T-helper 2 cell treated with Interferon-gamma antibody and Interleukin-4, amounts not matched to agents 100 ng/mL and 5 ng/mL, for 36 hours (primary cell): ENCODE data around the gene OR10H5. TPM values are rescaled to one million over a fixed set of nuclear protein-coding genes. Genes with fewer than 3 reads are reported as not detected.
"Not testable (repeated sequence)": the region's sequence is repeated elsewhere in the genome, so short reads cannot be mapped to it uniquely, and the experiment has no call there.

ENCODE experiments used
- intact Hi-C: fragments of 100-400 bp; cut with micrococcal nuclease; formaldehyde crosslinking; loops from one replicate; pipeline ENCODE4 v1.15.1; 2023
- total RNA-seq: library from RNA; stranded (reverse); gene quantifications from 2 replicates; pipeline ENCODE4 v1.2.3, GENCODE V29; 2022

The OR10H5 gene
- total RNA-seq, 1 donor from 2014 or later, result not detected

DNA sequence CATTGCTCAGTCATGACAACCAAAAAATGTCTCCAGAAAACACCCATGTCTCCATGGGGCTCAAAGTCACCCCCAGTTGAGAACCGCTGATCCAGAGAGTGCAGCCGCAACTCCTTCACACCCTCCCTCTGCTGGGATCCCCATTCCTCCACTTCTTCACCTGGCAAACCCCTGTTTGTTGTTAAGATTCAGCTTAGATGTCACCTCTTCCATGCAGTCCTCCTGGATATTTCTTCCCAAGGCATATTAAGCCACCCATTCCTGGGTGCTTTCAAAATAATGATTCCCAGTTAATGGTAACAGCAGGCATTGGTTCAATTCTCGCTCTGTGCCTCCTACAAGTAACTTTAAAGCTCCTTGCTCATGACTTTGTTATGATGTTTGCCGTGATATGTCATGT lies 24.0 kb downstream of the OR10H5 start:
- intact Hi-C loops, result no loop called here

DNA sequence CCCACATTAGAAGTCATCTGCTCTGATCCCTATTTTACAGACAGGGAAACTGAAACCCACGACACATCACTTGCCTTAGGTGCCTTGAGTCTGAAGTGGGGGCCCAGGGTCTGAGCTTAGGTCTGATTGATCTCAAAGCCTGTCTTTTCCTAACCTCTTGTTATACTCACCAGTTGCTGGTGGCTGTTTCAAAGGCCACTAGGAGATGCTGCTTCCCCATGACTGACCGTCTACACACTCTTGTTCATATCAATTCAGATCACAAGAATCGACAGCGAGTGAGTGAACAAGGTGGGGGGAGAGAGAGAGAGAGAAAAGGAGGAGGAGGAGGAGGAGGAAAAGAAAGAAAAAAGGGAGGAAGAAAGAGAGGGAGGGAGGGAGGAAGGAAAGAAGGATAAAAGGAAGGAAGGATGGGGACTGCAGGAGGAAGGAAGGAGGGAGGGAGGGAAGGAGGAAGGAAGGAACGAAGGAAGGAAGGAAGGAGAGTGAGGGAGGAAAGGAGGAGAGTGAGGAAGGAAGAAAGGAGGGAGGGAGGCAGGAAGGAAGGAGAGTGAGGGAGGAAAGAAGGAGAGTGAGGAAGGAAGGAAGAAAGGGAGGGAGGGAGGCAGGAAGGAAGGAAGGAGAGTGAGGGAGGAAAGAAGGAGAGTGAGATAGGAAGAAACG lies 24.7 kb downstream of the OR10H5 start:
- intact Hi-C loops, result no loop called here

DNA sequence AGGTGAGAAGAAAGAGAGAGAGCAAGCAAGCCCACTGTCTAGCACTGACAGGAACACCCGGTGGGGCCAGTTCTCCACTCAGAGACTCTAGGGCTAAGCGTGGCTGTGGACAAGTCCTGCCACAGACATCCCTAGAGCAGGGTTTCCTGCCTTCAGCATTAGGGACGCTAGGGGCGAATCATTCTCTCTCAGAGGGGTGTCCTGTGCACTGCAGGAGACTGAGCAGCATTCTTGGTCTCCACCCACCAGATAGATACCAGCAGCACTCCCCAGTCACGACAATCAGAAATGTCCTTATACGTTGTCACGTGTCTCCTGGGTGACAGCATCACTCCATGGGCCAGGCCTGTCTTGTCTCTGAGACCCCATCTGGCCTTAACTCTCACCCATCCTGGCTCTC lies 26.5 kb downstream of the OR10H5 start:
- intact Hi-C loops, result no loop called here

DNA sequence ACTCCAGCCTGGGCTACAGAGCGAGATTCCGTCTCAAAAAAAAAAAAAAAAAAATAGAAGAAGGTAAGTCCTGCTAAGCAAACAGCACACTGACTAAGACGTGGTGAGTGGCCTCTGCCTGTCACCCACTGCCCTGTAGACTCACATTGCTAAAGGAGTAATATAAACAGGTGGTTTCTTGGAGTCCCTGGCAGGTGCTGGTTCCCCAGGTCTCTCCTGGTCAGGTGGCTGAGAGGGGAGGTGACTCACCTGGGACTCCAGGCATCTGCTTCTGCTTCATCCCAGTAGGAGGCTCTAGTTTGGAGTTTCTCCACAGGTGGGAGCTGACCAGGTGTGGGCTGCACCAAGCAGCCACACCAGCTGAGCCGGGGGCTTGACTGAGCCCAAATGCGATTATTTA lies 27.8 kb downstream of the OR10H5 start, which contains the start of gene OR10H1:
TSS of gene OR10H1 (minus strand) at position 359 of the 400 bp plus-strand sequence. CDS start 7,627 bp downstream, outside the sequence.
- intact Hi-C loops, result no loop called here

DNA sequence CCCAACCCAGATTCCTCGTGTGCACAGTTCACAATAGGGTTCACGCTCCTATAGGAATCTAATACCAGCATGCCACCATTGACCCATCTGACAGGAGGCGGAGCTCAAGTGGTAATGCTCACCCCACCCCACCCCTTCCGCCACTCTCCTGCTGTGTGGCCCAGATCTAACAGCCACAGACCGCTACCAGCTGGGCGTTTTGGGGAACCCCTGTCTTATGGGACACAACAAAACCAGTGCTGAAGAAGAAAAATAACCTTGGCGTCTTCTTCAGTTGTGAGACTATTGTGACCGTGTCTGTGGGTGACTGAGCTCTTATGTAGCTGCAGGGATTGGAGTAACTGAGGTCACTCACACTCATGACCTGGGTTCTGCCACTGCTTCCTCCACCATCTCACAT lies 33.2 kb downstream of the OR10H5 start:
- intact Hi-C loops, result no loop called here

DNA sequence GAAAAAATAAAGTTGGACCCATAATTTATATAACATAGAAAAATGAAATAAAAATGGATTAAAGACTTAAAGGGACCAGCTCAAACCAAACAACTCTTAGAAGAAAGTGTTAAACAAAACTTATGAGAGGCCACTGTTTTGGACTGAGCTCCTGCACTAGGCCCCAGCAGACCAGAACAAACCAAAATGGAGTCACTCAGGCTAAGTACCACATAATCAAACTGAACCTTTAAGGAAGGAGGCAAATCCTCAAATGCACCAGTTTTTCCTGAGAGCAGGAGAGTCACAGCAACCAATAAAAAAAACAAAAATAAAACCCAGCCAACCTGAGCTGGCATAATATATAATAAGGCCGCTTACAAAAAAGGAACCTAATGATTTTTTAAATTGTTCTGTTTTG lies 38.3 kb downstream of the OR10H5 start:
- intact Hi-C loops, result no loop called here

DNA sequence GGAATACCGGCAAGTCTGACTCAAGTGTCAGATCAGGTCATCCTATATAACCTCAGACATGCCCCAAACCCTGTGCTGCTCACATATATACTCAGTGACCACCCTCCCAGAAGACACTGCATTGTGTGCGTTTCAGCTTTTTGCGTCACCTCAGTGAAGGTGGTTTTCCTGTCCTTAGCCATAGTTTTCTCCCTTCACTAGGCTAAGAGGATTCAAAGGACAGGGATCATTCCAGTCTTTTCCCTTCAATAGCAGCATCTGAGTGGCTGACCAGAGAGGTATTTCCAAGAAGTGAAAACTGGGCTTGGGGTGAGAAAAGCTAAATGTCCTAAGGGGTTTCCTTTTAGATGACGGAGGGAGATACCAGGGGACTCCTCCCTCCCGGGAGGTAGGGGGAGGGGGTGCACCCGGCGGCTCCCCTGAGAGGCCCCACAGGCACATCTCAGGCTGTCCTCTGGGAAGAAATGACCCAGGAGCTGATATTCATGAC lies 40.7 kb downstream of the OR10H5 start:
- intact Hi-C loops, result no loop called here

DNA sequence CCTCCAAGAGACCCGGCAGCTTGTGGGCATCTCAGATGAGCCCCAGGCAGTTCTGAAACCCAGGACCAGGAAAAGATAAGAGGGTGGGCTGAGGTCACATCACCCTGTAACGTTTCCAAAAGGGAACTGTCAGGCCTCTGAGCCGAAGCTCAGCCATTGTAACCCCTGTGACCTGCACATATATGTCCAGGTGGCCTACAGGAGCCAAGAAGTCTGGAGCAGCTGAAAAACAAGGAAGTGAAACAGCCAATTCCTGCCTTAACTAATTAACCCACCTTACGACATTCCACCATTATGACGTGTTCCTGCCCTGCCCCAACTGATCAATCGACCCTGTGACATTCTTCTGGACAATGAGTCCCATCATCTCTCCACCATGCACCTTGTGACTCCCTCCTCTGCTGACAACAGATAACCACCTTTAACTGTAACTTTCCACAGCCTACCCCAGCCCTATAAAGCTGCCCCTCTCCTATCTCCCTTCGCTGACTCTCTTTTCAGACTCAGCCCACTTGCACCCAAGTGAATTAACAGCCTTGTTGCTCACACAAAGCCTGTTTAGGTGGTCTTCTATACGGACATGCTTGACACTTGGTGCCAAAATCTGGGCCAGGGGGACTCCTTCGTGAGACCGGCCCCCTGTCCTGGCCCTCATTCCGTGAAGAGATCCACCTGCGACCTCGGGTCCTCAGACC lies 41.3 kb downstream of the OR10H5 start:
- intact Hi-C loops, result not testable (repeated sequence)

DNA sequence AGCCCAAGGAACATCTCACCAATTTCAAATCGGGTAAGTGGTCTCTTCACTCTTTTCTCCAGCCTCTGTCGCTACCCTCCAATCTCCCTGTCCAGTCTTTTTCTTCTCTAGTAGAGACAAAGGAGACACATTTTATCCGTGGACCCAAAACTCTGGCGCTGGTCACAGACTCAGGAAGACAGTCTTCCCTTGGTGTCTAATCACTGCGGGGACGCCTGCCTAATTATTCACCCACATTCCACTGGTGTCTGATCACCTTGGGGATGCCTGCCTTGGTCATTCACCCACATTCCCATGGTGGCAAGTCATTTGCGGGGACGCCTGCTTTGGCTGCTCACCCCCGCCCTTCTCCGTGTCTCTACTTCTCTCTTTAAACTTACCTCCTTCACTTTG lies 41.8 kb downstream of the OR10H5 start:
- intact Hi-C loops, result no loop called here

DNA sequence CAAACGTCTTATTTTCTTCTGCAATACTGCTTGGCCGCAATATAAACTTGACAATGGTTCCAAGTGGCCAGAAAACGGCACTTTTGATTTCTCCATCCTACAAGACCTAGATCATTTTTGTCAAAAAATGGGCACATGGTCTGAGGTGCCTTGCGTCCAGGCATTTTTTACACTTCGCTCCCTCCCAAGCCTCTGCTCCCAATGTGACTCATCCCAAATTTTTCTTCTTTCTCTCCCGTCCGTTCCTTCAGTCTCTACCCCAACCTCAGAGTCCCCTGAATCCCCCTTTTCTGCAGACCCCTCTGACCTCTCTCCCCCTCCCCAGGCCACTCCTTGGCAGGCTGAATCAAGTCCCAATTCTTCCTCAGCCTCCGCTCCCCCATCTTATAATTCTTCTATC lies 42.3 kb downstream of the OR10H5 start:
- intact Hi-C loops, result loop anchor here (10.0 kb wide), 1 partner anchor 365 kb away; the partner anchor contains the start of gene RASAL3

DNA sequence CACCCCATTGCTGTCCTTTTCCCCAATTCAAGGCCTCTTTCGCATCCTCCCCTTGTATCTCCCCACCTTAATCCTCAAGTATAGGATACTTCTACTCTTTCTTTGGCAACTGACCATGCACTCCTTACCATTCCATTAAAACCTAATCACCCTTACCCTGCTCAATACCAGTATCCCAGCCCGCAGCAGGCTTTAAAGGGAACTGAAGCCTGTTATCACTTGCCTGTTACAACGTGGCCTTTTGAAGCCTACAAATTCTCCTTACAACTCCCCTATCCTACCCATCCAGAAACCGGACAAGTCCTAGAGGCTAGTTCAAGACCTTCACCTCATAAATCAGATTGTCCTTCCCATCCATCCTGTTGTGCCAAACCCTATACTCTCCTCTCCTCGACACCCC lies 44.2 kb downstream of the OR10H5 start:
- intact Hi-C loops, result loop anchor here (10.0 kb wide), 1 partner anchor 367 kb away; the partner anchor contains the start of gene RASAL3

DNA sequence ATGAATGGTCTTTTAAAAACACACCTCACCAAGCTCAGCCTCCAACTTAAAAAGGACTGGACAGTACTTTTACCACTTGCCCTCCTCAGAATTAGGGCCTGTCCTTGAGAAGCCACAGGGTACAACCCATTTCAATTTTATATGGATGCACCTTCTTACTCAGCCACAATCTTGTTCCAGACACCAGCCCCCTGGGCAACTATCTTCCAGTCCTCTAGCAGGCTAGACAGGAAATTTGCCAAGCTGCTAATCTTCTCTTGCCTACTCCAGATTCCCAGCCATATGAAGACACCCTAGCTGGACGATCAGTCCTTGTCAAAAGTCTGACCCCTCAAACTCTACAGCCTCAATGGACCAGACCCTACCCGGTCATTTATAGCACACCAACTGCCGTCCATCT lies 46.8 kb downstream of the OR10H5 start:
- intact Hi-C loops, result loop anchor here (10.0 kb wide), 1 partner anchor 369 kb away; the partner anchor contains the start of gene RASAL3

DNA sequence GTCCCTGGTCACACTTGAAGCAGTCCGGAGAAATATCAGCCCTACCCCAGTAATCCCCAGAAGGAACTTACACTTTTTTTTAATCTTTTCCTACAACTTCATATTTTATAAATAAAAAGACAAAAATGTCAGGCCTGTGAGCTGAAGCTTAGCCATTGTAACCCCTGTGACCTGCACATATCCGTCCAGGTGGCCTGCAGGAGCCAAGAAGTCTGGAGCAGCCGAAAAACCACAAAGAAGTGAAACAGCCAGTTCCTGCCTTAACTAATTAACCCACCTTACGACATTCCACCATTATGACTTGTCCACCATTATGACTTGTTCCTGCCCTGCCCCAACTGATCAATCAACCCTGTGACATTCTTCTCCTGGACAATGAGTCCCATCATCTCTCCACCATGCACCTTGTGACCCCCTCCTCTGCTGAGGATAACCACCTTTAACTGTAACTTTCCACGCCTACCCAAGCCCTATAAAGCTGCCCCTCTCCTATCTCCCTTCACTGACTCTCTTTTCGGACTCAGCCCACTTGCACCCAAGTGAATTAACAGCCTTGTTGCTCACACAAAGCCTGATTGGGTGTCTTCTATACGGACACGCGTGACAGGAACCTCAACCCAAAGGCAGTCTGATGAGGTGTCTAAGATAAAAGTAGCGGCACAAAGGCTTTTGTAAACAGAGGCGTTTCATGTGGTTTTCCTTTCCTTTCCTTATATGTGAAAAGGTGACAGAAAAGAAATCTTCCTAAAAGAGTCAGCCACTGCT lies 48.3 kb downstream of the OR10H5 start:
- intact Hi-C loops, result loop anchor here (1.0 to 10.0 kb wide), 5 partner anchors 9 to 535 kb away; partner anchors contain the start of genes AP1M1 and RASAL3

DNA sequence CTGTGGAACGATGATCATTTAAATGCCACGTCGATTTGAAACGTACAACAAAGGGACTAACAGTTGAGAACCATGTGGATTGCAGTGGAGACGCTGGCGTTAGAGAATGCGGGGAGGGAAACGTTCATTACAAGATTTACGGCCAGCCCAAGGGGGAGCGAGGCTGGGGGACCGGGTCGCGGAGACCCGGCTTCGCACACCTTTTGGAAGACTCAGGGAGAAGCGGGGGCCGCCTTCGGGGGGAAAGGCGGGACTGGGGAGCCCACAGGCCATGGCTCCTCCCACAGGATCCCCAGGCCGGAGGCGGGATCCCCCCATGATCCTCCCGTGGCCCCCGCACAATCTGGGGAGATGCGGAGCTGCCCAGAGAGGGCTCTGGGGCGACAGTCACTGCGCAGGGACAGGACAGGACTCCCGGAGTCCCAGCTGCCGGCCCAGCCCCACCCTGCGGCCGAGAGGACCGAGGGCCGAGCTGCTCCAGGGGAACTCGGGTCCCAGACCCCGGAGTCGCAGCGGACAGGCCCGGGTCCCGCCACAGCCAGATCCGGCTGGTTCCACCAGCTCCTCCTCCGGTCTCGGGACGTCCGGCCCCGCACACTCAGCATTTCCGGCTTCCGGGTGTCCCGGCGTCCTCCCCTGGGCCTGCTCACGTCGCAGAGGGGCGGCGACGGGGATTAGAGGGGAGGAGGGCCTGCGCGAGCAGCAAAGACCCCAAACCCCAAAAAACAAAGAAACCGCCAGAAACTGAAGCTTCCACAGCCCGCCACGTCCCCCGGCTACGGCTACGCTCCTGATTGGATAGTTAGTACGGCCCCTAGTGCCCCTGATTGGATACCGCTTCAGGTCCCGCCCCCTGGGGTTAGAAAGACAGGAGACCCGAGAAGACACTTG lies 49.1 kb downstream of the OR10H5 start:
- intact Hi-C loops, result loop anchor here (1.0 to 10.0 kb wide), 5 partner anchors 8 to 534 kb away; partner anchors contain the start of genes AP1M1 and RASAL3

DNA sequence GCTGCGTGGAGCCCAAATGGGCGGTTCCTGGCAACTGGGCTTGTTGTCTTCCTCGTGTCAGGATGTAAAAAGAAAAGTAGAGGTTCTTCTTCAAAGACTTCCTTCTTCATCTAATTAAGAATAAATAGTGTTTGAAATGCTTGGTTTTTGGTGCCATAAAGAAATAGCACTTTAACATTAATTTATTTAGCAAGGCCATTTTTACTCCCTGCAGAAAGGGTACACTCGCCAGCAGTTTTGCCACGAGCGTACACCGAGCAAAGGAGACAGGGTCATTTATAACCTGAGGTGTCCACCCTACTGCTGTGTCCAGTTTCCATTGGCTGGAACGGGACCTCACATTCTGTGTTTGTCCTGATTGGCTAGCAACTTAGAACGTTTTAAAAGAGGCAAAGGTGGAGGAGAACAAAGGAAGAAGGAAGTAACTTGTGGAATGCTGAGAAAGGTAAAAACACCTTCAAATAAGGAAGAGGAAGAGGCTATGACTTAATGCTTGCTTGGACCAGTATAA lies 49.8 kb downstream of the OR10H5 start:
- intact Hi-C loops, result loop anchor here (2.0 to 10.0 kb wide), 4 partner anchors 235 to 534 kb away; partner anchors contain the start of genes AP1M1 and RASAL3

DNA sequence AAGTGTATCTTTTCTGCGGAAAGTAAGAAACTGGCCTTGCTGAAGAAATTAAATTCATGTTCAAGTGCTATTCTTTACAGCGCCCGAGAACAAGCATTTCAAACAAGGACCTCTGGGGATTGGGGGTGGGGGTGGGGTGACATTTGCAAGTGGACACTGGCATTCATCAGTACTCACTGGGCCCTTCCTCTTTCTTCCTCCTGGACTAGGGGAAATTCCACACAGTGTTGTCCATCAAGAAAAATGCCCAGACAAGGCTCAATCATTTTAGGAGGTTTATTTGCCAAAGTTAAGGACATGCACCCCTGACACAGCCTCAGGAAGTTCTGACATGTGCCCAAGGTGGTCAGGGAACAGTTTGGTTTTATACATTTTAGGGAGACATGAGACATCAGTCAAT lies 50.9 kb downstream of the OR10H5 start:
- intact Hi-C loops, result loop anchor here (5.0 to 10.0 kb wide), 3 partner anchors 234 to 374 kb away; partner anchors contain the start of genes AP1M1 and RASAL3

DNA sequence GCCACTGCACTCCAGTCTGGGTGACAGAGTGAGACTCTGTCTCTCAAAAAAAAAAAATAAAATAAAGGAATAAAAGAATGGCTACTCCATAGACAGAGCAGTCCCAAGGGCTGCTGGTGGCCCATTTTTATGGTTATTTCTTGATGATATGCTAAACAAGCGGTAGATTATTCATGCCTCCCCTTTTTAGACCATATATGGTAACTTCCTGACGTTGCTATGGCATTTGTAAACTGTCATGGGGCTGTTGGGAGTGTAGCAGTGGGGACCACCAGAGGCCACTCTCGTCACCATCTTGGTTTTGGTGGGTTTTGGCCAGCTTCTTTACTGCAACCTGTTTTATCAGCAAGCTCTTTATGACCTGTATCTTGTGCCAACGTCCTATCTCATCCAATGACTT lies 52.4 kb downstream of the OR10H5 start:
- intact Hi-C loops, result loop anchor here (5.0 to 10.0 kb wide), 3 partner anchors 232 to 375 kb away; partner anchors contain the start of genes AP1M1 and RASAL3

DNA sequence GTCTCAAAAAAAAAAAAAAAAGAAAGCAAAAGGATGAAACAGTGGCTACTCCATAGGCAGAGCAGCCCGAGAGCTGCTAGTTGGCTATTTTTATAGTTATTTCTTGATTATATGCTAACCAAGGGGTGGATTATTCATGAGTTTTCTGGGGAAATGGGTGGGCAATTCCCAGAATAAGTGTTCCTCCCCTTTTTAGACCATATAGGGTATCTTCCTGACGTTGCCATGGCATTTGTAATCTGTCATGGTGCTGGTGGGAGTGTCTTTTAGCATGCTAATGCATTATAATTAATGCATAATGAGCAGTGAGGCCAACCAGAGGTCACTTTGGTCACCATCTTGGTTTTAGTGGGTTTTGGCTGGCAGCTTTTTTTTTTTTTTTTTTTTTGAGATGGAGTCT lies 53.4 kb downstream of the OR10H5 start:
- intact Hi-C loops, result no loop called here

DNA sequence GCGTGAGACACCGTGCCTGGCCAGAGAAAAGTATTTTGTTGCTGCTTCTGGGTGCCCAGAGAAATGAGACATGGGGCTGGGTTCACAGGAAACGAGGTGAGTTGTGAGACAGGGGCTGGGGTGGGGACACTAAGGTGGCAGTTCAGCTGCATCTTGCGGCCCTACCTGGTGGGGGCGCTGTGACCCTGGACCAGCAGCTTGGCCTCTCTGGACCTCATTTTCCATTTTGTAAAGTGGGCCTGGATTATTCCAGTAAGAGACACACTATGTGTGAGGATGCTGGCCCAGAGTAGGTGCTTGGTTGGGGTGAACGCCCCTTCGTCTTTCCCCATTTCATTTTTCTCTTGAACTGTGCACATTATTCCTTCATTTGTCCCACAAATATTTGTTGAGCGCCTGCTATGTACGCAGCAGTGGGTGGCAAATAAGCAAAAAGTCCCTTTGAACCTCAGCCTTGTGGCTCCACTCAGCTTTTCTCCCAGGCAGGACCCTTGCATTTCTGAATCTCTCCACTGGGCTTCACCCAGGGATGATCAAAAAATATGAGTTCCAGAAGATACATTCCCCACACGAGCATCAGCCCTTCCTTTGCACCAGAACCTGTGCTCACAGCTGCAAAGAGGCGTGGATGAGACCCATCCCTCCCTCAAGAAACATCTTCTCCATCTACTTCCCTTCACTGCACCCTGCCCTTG lies 54.6 kb downstream of the OR10H5 start:
- intact Hi-C loops, result no loop called here
